Mesenchymal stem cell (in vitro differentiated cells and primary cell): ENCODE measurements around the gene CDC16.

ENCODE experiments used
- DNase-seq: peaks from one replicate; pipeline ENCODE4 v3.0.0-alpha.2; 2013
- H2AFZ ChIP-seq: one replicate; pipeline ENCODE4 v1.6.1; 2013; ENCODE audit warnings: low read depth, mild to moderate bottlenecking, control low read depth, inconsistent platforms, low read length, moderate library complexity
- H2AK5ac ChIP-seq: 2 replicates; pipeline ENCODE4 v1.6.1; 2013; ENCODE audit warnings: low read length, moderate library complexity, mild to moderate bottlenecking, inconsistent platforms; ENCODE audit not compliant: severe bottlenecking
- H2BK120ac ChIP-seq: one replicate; pipeline ENCODE4 v1.6.1; 2013; ENCODE audit warnings: low read depth, mild to moderate bottlenecking, inconsistent platforms, low read length, moderate library complexity
- H2BK12ac ChIP-seq, 2 experiments: one replicate each; pipeline ENCODE4 v1.6.1; 2013; ENCODE audit warnings: inconsistent platforms in 2 of 2, low read length in 2 of 2, mild to moderate bottlenecking in 2 of 2, moderate library complexity in 2 of 2, control low read depth in 1 of 2
- H2BK15ac ChIP-seq: one replicate; pipeline ENCODE4 v1.6.1; 2013; ENCODE audit warnings: mild to moderate bottlenecking, low read depth, inconsistent platforms; ENCODE audit not compliant: poor library complexity, severe bottlenecking
- H2BK5ac ChIP-seq: 2 replicates; pipeline ENCODE4 v1.6.1; 2013; ENCODE audit warnings: low read depth, mild to moderate bottlenecking, low read length, control low read depth, inconsistent platforms; ENCODE audit not compliant: poor library complexity, severe bottlenecking
- H3K14ac ChIP-seq, 2 experiments: one replicate each; pipeline ENCODE4 v1.6.1; 2013; ENCODE audit warnings: inconsistent platforms in 2 of 2, low read length in 2 of 2, control low read depth in 1 of 2, mild to moderate bottlenecking in 1 of 2, moderate library complexity in 1 of 2
- H3K18ac ChIP-seq, 2 experiments: one replicate each; pipeline ENCODE4 v1.6.1; 2013; ENCODE audit warnings: inconsistent platforms in 2 of 2, low read length in 2 of 2, control low read depth in 1 of 2, low read depth in 1 of 2, mild to moderate bottlenecking in 1 of 2
- H3K23ac ChIP-seq, 2 experiments: one replicate each; pipeline ENCODE4 v1.6.1; 2013; ENCODE audit warnings: inconsistent platforms in 2 of 2, low read length in 2 of 2, mild to moderate bottlenecking in 2 of 2, moderate library complexity in 2 of 2, control low read depth in 1 of 2
- H3K27ac ChIP-seq: 2 replicates; pipeline ENCODE4 v1.5.1; 2013; ENCODE audit warnings: mild to moderate bottlenecking, moderate library complexity, low read length, control low read depth, inconsistent platforms; ENCODE audit not compliant: poor library complexity, severe bottlenecking
- H3K27me3 ChIP-seq, 2 experiments: 2 replicates each; pipeline versions ENCODE4 v1.6.1 to v1.7.0; 2013; ENCODE audit warnings: low read length in 2 of 2, mild to moderate bottlenecking in 2 of 2, moderate library complexity in 2 of 2, control low read depth in 1 of 2, inconsistent platforms in 1 of 2; ENCODE audit not compliant: control insufficient read depth in 1 of 2, insufficient read depth in 1 of 2
- H3K36me3 ChIP-seq, 2 experiments: 2 replicates each; pipeline versions ENCODE4 v1.6.1 to v1.7.0; 2013; ENCODE audit warnings: low read length in 2 of 2, control low read depth in 1 of 2, inconsistent platforms in 1 of 2, low read depth in 1 of 2, mild to moderate bottlenecking in 1 of 2; ENCODE audit not compliant: insufficient read depth in 2 of 2, control insufficient read depth in 1 of 2
- H3K4ac ChIP-seq, 2 experiments: one replicate each; pipeline ENCODE4 v1.6.1; 2013; ENCODE audit warnings: inconsistent platforms in 2 of 2, low read length in 2 of 2, mild to moderate bottlenecking in 2 of 2, moderate library complexity in 2 of 2, control low read depth in 1 of 2, low read depth in 1 of 2
- H3K4me1 ChIP-seq: 2 replicates; pipeline ENCODE4 v1.6.1; 2013; ENCODE audit warnings: low read depth, low read length, control low read depth; ENCODE audit not compliant: control insufficient read depth, insufficient read depth
- H3K4me2 ChIP-seq: 2 replicates; pipeline ENCODE4 v1.6.1; 2013; ENCODE audit warnings: low read length, mild to moderate bottlenecking, inconsistent platforms; ENCODE audit not compliant: poor library complexity, severe bottlenecking
- H3K4me3 ChIP-seq, 2 experiments: 2 replicates each; pipeline versions ENCODE4 v1.5.1 to v1.7.0; 2013; ENCODE audit warnings: low read length in 2 of 2, mild to moderate bottlenecking in 2 of 2, control low read depth in 1 of 2, low read depth in 1 of 2; ENCODE audit not compliant: insufficient read depth in 1 of 2
- H3K79me1 ChIP-seq: replicated peaks from 2 replicates; pipeline ENCODE4 v1.6.1; 2013; ENCODE audit warnings: mild to moderate bottlenecking, control low read depth, low read length, inconsistent platforms; ENCODE audit not compliant: poor library complexity, severe bottlenecking
- H3K9ac ChIP-seq: 2 replicates; pipeline ENCODE4 v1.7.0; 2013; ENCODE audit warnings: mild to moderate bottlenecking, low read length, moderate library complexity
- H3K9me3 ChIP-seq: 2 replicates; pipeline ENCODE4 v1.7.0; 2013; ENCODE audit warnings: mild to moderate bottlenecking, low read length; ENCODE audit not compliant: control insufficient read depth
- H4K8ac ChIP-seq: one replicate; pipeline ENCODE4 v1.6.1; 2013; ENCODE audit warnings: inconsistent platforms, mild to moderate bottlenecking, low read length, moderate library complexity
- H4K91ac ChIP-seq: one replicate; pipeline ENCODE4 v1.6.1; 2013; ENCODE audit warnings: mild to moderate bottlenecking, low read length, inconsistent platforms
- WGBS: methylation state at CpG from one replicate; pipeline ENCODE4 v1.1.7; 2013; ENCODE audit warnings: mixed read lengths; 5-methylcytosine and 5-hydroxymethylcytosine counted together

The CDC16 gene

GRCh38 chr13:114208134-114208533 is 26.6 kb upstream of the CDC16 start:
- Histone ChIP-seq H4K91ac (no peak overlapping the region), H3K4me2 (no peak overlapping the region), H2AFZ (no peak overlapping the region), H3K4me3 (no peak overlapping the region), H2BK12ac (no peak overlapping the region), H3K36me3 (no peaks in the 10 kb centered on the region), H2BK120ac (no peak overlapping the region), H3K4me1 (no peaks in the 10 kb centered on the region), H3K9me3 (peaks cover 19% of the 10 kb centered on the region), H3K4ac (no peak overlapping the region), H4K8ac (no peak overlapping the region), H2BK15ac (no peak overlapping the region), H2AK5ac (no peak overlapping the region), H3K79me1 (no peaks in the 10 kb centered on the region), H3K27me3 (peaks cover 9 to 60% of the 10 kb centered on the region in 2 experiments), H3K27ac (no peak overlapping the region), H3K18ac (no peak overlapping the region), H3K23ac (no peak overlapping the region), H2BK5ac (no peak overlapping the region), H3K14ac (no peak overlapping the region), H3K9ac (no peak overlapping the region)
- no peak for DNase-seq
- WGBS: 86% methylated on average over 6 of the region's 6 CpGs

- H3K27me3 ChIP-seq: peaks cover 19 to 55% of the 10 kb centered on the region in 2 experiments
- no peak overlapping the region for H3K14ac ChIP-seq
- H4K91ac ChIP-seq: no peak overlapping the region
- H3K36me3 ChIP-seq: no peaks in the 10 kb centered on the region
- H3K4me2 ChIP-seq: no peak overlapping the region
- H3K4me1 ChIP-seq: no peaks in the 10 kb centered on the region
- no peak overlapping the region for H3K4ac ChIP-seq
- H3K79me1 ChIP-seq: no peaks in the 10 kb centered on the region
- no peak overlapping the region for H2BK5ac ChIP-seq
- H2AK5ac ChIP-seq: no peak overlapping the region
- peak overlapping the region in 1 of 2 experiments; percentile 7 for H3K4me3 ChIP-seq
- H4K8ac ChIP-seq: no peak overlapping the region
- no peak overlapping the region for H2BK15ac ChIP-seq
- H3K23ac ChIP-seq: peak overlapping the region in 1 of 2 experiments; percentile 42
- H2BK12ac ChIP-seq: peak overlapping the region in 1 of 2 experiments; percentile 49
- 88% methylated on average over 26 of the region's 26 CpGs for WGBS
- H3K9ac ChIP-seq: no peak overlapping the region
- no peak overlapping the region for H2AFZ ChIP-seq
- H3K9me3 ChIP-seq: peaks cover 15% of the 10 kb centered on the region
- no peak overlapping the region for H3K18ac ChIP-seq
- DNase-seq: no peak
- no peak overlapping the region for H2BK120ac ChIP-seq
- H3K27ac ChIP-seq: no peak overlapping the region
Observed at GRCh38 chr13:114211446-114212157, 23.1 kb upstream of the CDC16 start.

GRCh38 chr13:114212158-114212495 is 22.6 kb upstream of the CDC16 start:
- H3K4me3 ChIP-seq: no peak overlapping the region
- no peak overlapping the region for H2AK5ac ChIP-seq
- H2BK15ac ChIP-seq: no peak overlapping the region
- H3K4me2 ChIP-seq: no peak overlapping the region
- no peaks in the 10 kb centered on the region for H3K4me1 ChIP-seq
- peak; percentile 27 for DNase-seq
- no peak overlapping the region for H4K8ac ChIP-seq
- no peak overlapping the region for H3K27ac ChIP-seq
- H3K4ac ChIP-seq: no peak overlapping the region
- no peaks in the 10 kb centered on the region for H3K79me1 ChIP-seq
- H2AFZ ChIP-seq: no peak overlapping the region
- H3K9ac ChIP-seq: no peak overlapping the region
- no peak overlapping the region for H3K18ac ChIP-seq
- WGBS: 85% methylated on average over 4 of the region's 6 CpGs
- H4K91ac ChIP-seq: no peak overlapping the region
- H2BK120ac ChIP-seq: no peak overlapping the region
- H3K36me3 ChIP-seq: no peaks in the 10 kb centered on the region
- H3K23ac ChIP-seq: no peak overlapping the region
- H2BK5ac ChIP-seq: no peak overlapping the region
- H3K14ac ChIP-seq: no peak overlapping the region
- H2BK12ac ChIP-seq: no peak overlapping the region
- H3K27me3 ChIP-seq: peaks cover 19 to 52% of the 10 kb centered on the region in 2 experiments
- H3K9me3 ChIP-seq: peaks cover 10% of the 10 kb centered on the region

GRCh38 chr13:114213980-114214379 is 20.7 kb upstream of the CDC16 start:
- no peaks in the 10 kb centered on the region for H3K79me1 ChIP-seq
- H4K8ac ChIP-seq: no peak overlapping the region
- no peak overlapping the region for H3K4me2 ChIP-seq
- no peak overlapping the region for H2AFZ ChIP-seq
- no peaks in the 10 kb centered on the region for H3K4me1 ChIP-seq
- DNase-seq: no peak
- no peak overlapping the region for H3K23ac ChIP-seq
- H2BK5ac ChIP-seq: no peak overlapping the region
- H2AK5ac ChIP-seq: no peak overlapping the region
- no peak overlapping the region for H2BK120ac ChIP-seq
- H3K4me3 ChIP-seq: no peak overlapping the region
- H3K14ac ChIP-seq: no peak overlapping the region
- no peaks in the 10 kb centered on the region for H3K9me3 ChIP-seq
- no peak overlapping the region for H3K18ac ChIP-seq
- no peak overlapping the region for H2BK15ac ChIP-seq
- H3K36me3 ChIP-seq: no peaks in the 10 kb centered on the region
- no peak overlapping the region for H3K27ac ChIP-seq
- H3K4ac ChIP-seq: no peak overlapping the region
- WGBS: 95% methylated on average over 7 of the region's 7 CpGs
- peaks cover 19 to 37% of the 10 kb centered on the region in 2 experiments for H3K27me3 ChIP-seq
- H4K91ac ChIP-seq: no peak overlapping the region
- H3K9ac ChIP-seq: no peak overlapping the region
- H2BK12ac ChIP-seq: no peak overlapping the region
